A172 (cell line): ENCODE measurements around the gene FBXL17. TPM values are rescaled to one million over a fixed set of nuclear protein-coding genes. Genes with fewer than 3 reads are reported as not detected.

Experiments
- DNase-seq: peaks from one replicate; pipeline ENCODE4 v3.0.0-alpha.2; 2015; ENCODE audit warnings: low spot score
- total RNA-seq: library from RNA; depleted of rRNA; stranded (reverse); fragments of >200 nt; shearing (Covaris generic); gene quantifications from 2 replicates; pipeline ENCODE4 v1.2.3, GENCODE V29; 2014

FBXL17 gene
- total RNA-seq, 1 experiment from 2014 or later, result 15.4 TPM

- no peak for DNase-seq
Observed at GRCh38 chr5:108373426-108373825, 8.5 kb downstream of the FBXL17 start.

GRCh38 chr5:108372369-108372768 lies 9.5 kb downstream of the FBXL17 start:
- DNase-seq, result no peak

GRCh38 chr5:108371263-108371662 lies 10.6 kb downstream of the FBXL17 start:
- no peak for DNase-seq

- no peak for DNase-seq
Observed at GRCh38 chr5:108369167-108369566, 12.7 kb downstream of the FBXL17 start.

- DNase-seq, result no peak
Observed at GRCh38 chr5:108367679-108368334, 14.1 kb downstream of the FBXL17 start.

GRCh38 chr5:108366500-108366899 lies 15.4 kb downstream of the FBXL17 start:
- no peak for DNase-seq

- DNase-seq, result no peak
Observed at GRCh38 chr5:108361771-108362170, 20.1 kb downstream of the FBXL17 start.

- no peak for DNase-seq
Observed at GRCh38 chr5:108361239-108361638, 20.7 kb downstream of the FBXL17 start.

GRCh38 chr5:108360280-108360679 lies 21.6 kb downstream of the FBXL17 start:
- no peak for DNase-seq

GRCh38 chr5:108356286-108356685 lies 25.6 kb downstream of the FBXL17 start:
- DNase-seq, result no peak

GRCh38 chr5:108353087-108353486 lies 28.8 kb downstream of the FBXL17 start:
- DNase-seq, result no peak

- DNase-seq, result peak; percentile 49
Observed at GRCh38 chr5:108345541-108346171, 36.2 kb downstream of the FBXL17 start.

- no peak for DNase-seq
Observed at GRCh38 chr5:108344103-108344822, 37.6 kb downstream of the FBXL17 start.

- no peak for DNase-seq
Observed at GRCh38 chr5:108341866-108342265, 40.0 kb downstream of the FBXL17 start.

- no peak for DNase-seq
Observed at GRCh38 chr5:108340131-108340530, 41.8 kb downstream of the FBXL17 start.

GRCh38 chr5:108339220-108339619 lies 42.7 kb downstream of the FBXL17 start:
- DNase-seq, result peak; percentile 4

GRCh38 chr5:108334225-108334624 lies 47.7 kb downstream of the FBXL17 start:
- no peak for DNase-seq

- DNase-seq, result no peak
Observed at GRCh38 chr5:108326982-108327381, 54.9 kb downstream of the FBXL17 start.

- no peak for DNase-seq
Observed at GRCh38 chr5:108324886-108325285, 57.0 kb downstream of the FBXL17 start.

- no peak for DNase-seq
Observed at GRCh38 chr5:108321341-108321740, 60.6 kb downstream of the FBXL17 start.

- no peak for DNase-seq
Observed at GRCh38 chr5:108320231-108320630, 61.7 kb downstream of the FBXL17 start.

- DNase-seq, result no peak
Observed at GRCh38 chr5:108315829-108316228, 66.1 kb downstream of the FBXL17 start.

GRCh38 chr5:108312258-108312657 lies 69.6 kb downstream of the FBXL17 start:
- no peak for DNase-seq
